ENCODE data around the gene MCF2L. TPM values are rescaled to one million over a fixed set of nuclear protein-coding genes. Genes with fewer than 3 reads are reported as not detected.

The MCF2L gene
- total and polyA plus RNA-seq, 10 of the 15 experiments (the other 5 are each of a cell fraction or from before 2014, with no cell fraction given) = 0.06 to 1.1 (median 0.21) TPM; not detected in 2

GRCh38 chr13:113065406-113066141 lies 96.6 kb downstream of the MCF2L start:
- H3K27me3 ChIP-seq (replicated peaks in 1 of 2; ENCODE audit: control insufficient read depth in 2 of 2, insufficient read depth in 2 of 2, low read length in 1 of 2) = no peaks in the 10 kb centered on the region
- H4K20me1 ChIP-seq (ENCODE audit: control insufficient read depth, insufficient read depth) = no peaks in the 10 kb centered on the region
- intact Hi-C loops (cut with micrococcal nuclease; ENCODE audit: unreplicated experiment) (no loop called here), in situ Hi-C loops (cut with MboI) (no loop called here)
- H3K9me3 ChIP-seq (replicated peaks; ENCODE audit: control insufficient read depth, insufficient read depth, low read length) = no peaks in the 10 kb centered on the region
- no peak overlapping the region for H3K27ac ChIP-seq (ENCODE audit: control insufficient read depth, insufficient read depth)
- ATAC-seq (no peak), DNase-seq (ENCODE audit: low read depth, low spot score) (no peak), FAIRE-seq (no peak)
- H3K4me3 ChIP-seq = no peak overlapping the region
- H3K4me2 ChIP-seq (ENCODE audit: control insufficient read depth, insufficient read depth) = no peak overlapping the region
- H3K4me1 ChIP-seq (ENCODE audit: control insufficient read depth, insufficient read depth, low read length) = no peaks in the 10 kb centered on the region
- H3K9ac ChIP-seq (ENCODE audit: control insufficient read depth, insufficient read depth, low read length) = no peak overlapping the region
- TF ChIP-seq EGR1 (IDR thresholded peaks at IDR 0.05; ENCODE audit: borderline replicate concordance in 1 of 2, low read depth in 2 of 2, low read length in 2 of 2) (no peak), SMAD1 (IDR thresholded peaks at IDR 0.05; ENCODE audit: low read depth, partially characterized antibody) (no peak), ZBTB4 (CRISPR knock-in tag; IDR thresholded peaks at IDR 0.05) (no peak), LARP7 (IDR thresholded peaks at IDR 0.05) (no peak), MXI1 (IDR thresholded peaks at IDR 0.05; ENCODE audit: low read depth, low read length) (no peak), WRNIP1 (IDR thresholded peaks at IDR 0.05; ENCODE audit: borderline replicate concordance, low read depth, low read length) (no peak), NRF1 (conservative IDR thresholded peaks at IDR 0.05; ENCODE audit: low read depth, low read length) (no peak)
- no TSS peak for BruUV-seq (replicated peaks)
- no peaks in the 10 kb centered on the region for H3K79me2 ChIP-seq (ENCODE audit: control insufficient read depth, insufficient read depth, low read length)
- ChIA-PET CTCF (interaction anchor here (0.6 kb wide), 1 partner anchor 250 kb away, joined by 3 read pairs; no protein-coding TSS in a partner anchor), RAD21 (ENCODE audit: unreplicated experiment) (no interaction called here), SMC1A (ENCODE audit: uncharacterized antibody, unreplicated experiment) (no interaction called here), POLR2A (no interaction called here)
- WGBS (ENCODE audit: insufficient coverage, insufficient replicate concordance, low lambda C conversion rate, missing lambda C conversion rate) = 39% methylated on average over 26 of the region's 29 CpGs
- H3K36me3 ChIP-seq (ENCODE audit: control insufficient read depth in 2 of 2, insufficient read depth in 2 of 2, low read length in 1 of 2) = no peaks in the 10 kb centered on the region
- no peak overlapping the region for H2AFZ ChIP-seq (ENCODE audit: control insufficient read depth, low read depth, low read length)
